ENCODE data around the gene DPP10.

The DPP10 gene

GRCh38 chr2:114821055-114821454 lies 378.6 kb downstream of the DPP10 start:
- TF ChIP-seq CTCF (IDR thresholded peaks at IDR 0.05): no peak

GRCh38 chr2:114843963-114844362 lies 401.5 kb downstream of the DPP10 start:
- no peak for TF ChIP-seq CTCF (IDR thresholded peaks at IDR 0.05)

GRCh38 chr2:114857196-114857595 lies 414.8 kb downstream of the DPP10 start:
- TF ChIP-seq CTCF (IDR thresholded peaks at IDR 0.05): no peak

GRCh38 chr2:114859726-114860510 lies 417.5 kb downstream of the DPP10 start:
- TF ChIP-seq CTCF (IDR thresholded peaks at IDR 0.05): no peak

GRCh38 chr2:114862243-114862642 lies 419.8 kb downstream of the DPP10 start:
- TF ChIP-seq CTCF (IDR thresholded peaks at IDR 0.05): no peak

- TF ChIP-seq CTCF (IDR thresholded peaks at IDR 0.05): no peak
Measured at GRCh38 chr2:114864901-114865300, 422.5 kb downstream of the DPP10 start.

- no peak for TF ChIP-seq CTCF (IDR thresholded peaks at IDR 0.05)
Measured at GRCh38 chr2:114880046-114880445, 437.6 kb downstream of the DPP10 start.

- TF ChIP-seq CTCF (IDR thresholded peaks at IDR 0.05): no peak
Measured at GRCh38 chr2:114919985-114920384, 477.5 kb downstream of the DPP10 start.
